A549 (cell line): Measurements from ENCODE around the gene BLOC1S4. TPM values are rescaled to one million over a fixed set of nuclear protein-coding genes. Genes with fewer than 3 reads are reported as not detected.

ENCODE experiments used
- ATAC-seq, 2 experiments: fragments of 200-7000 bp in 1 of 2; fragments of >200 bp in 1 of 2; cut with Nextera tagmentation in 1 of 2; cut with Tn5 transposase in 1 of 2; 3 replicates each; pipeline versions ENCODE4 v1.8.0 to v1.9.1; 2018 to 2020; ENCODE audit warnings: mild to moderate bottlenecking in 1 of 2, moderate library complexity in 1 of 2
- CTCF ChIA-PET: fragments of 300-600 bp; sonication (Branson Sonifier 250); formaldehyde crosslinking; extraction: SDS; loops from one replicate; lab custom pipeline; 2021; ENCODE audit warnings: antibody characterized with exemption, inconsistent platforms; lab: Yijun Ruan, JAX
- POLR2A ChIA-PET: fragments of 350-600 bp; formaldehyde crosslinking; extraction: SDS; loops from one replicate; lab custom pipeline; 2021; ENCODE audit warnings: antibody characterized with exemption, inconsistent platforms; lab: Yijun Ruan, JAX
- DNase-seq, 2 experiments: peaks; one replicate each; pipeline versions ENCODE4 v3.0.0 to v3.0.0-alpha.2; 2011 to 2016; ENCODE audit warnings: low read depth in 1 of 2, low spot score in 1 of 2
- FAIRE-seq: peaks from 2 replicates; lab custom pipeline; 2011; peaks lifted over from hg19 to GRCh38; lab: Jason Lieb, UNC
- H3K27ac ChIP-seq, 2 experiments: fragments of >200 bp; sonication (Bioruptor Twin); formaldehyde crosslinking; 3 replicates each; pipeline ENCODE4 v1.5.1; 2016 to 2017
- H3K4me1 ChIP-seq: fragments of >200 bp; sonication (Bioruptor Twin); formaldehyde crosslinking; 3 replicates; pipeline ENCODE4 v1.6.1; 2016
- H3K4me2 ChIP-seq: fragments of >200 bp; sonication (Bioruptor Twin); formaldehyde crosslinking; 3 replicates; pipeline ENCODE4 v1.6.1; 2016
- H3K4me3 ChIP-seq: fragments of >200 bp; sonication (Bioruptor Twin); formaldehyde crosslinking; 3 replicates; pipeline ENCODE4 v1.5.1; 2016
- H3K9me3 ChIP-seq: fragments of >200 bp; sonication (Bioruptor Twin); formaldehyde crosslinking; 3 replicates; pipeline ENCODE4 v1.6.1; 2016
- BHLHE40 ChIP-seq: IDR thresholded peaks from 2 replicates; pipeline ENCODE4 v1.6.1; 2012; ENCODE audit warnings: low read depth, low read length, inconsistent platforms
- CHD2 ChIP-seq: fragments of 150-350 bp; IDR thresholded peaks from 2 replicates; pipeline ENCODE4 v1.6.1; 2014; ENCODE audit warnings: low read length; ENCODE audit not compliant: partially characterized antibody
- EHF ChIP-seq: fragments of 250-450 bp; sonication (Bioruptor Pico); IDR thresholded peaks from 2 replicates; pipeline ENCODE4 v1.5.0; 2020; ENCODE audit warnings: mild to moderate bottlenecking
- EHMT2 ChIP-seq: fragments of 200-600 bp; sonication (generic); IDR thresholded peaks from 2 replicates; pipeline ENCODE4 v1.6.1; 2016; ENCODE audit warnings: antibody characterized with exemption, low read depth, mild to moderate bottlenecking, moderate library complexity
- EP300 ChIP-seq, 2 experiments: fragments of >200 bp; sonication (Bioruptor Twin); formaldehyde crosslinking; IDR thresholded peaks; 2 replicates in 1 of 2; 3 replicates in 1 of 2; pipeline ENCODE4 v1.6.1; 2016 to 2017
- FOSB ChIP-seq: fragments of 250-450 bp; sonication (Bioruptor Pico); IDR thresholded peaks from 2 replicates; pipeline ENCODE4 v1.5.0; 2020; ENCODE audit warnings: mild to moderate bottlenecking, moderate library complexity
- HDAC2 ChIP-seq: fragments of 200-600 bp; sonication (generic); IDR thresholded peaks from 2 replicates; pipeline ENCODE4 v1.6.1; 2016
- HMGXB4 ChIP-seq: fragments of 250-450 bp; sonication (Bioruptor Pico); IDR thresholded peaks from 2 replicates; pipeline ENCODE4 v1.5.0; 2021; ENCODE audit warnings: mild to moderate bottlenecking, moderate library complexity, borderline replicate concordance
- HOXA7 ChIP-seq: fragments of 250-450 bp; sonication (Bioruptor Pico); IDR thresholded peaks from 2 replicates; pipeline ENCODE4 v1.5.0; 2020; ENCODE audit warnings: mild to moderate bottlenecking, moderate library complexity
- KDM5A ChIP-seq: fragments of 200-600 bp; sonication (generic); IDR thresholded peaks from 2 replicates; pipeline ENCODE4 v1.6.1; 2016; ENCODE audit warnings: antibody characterized with exemption, mild to moderate bottlenecking
- MYC ChIP-seq: IDR thresholded peaks from 2 replicates; pipeline ENCODE4 v1.6.1; 2012; ENCODE audit warnings: mild to moderate bottlenecking, inconsistent platforms, low read length, improper control_type of control experiment, borderline replicate concordance
- NPAS2 ChIP-seq: fragments of 250-450 bp; sonication (Bioruptor Pico); IDR thresholded peaks from 2 replicates; pipeline ENCODE4 v1.8.0; 2022; ENCODE audit warnings: mild to moderate bottlenecking, moderate library complexity, borderline replicate concordance
- RARB ChIP-seq: fragments of 250-450 bp; sonication (Bioruptor Pico); IDR thresholded peaks from 2 replicates; pipeline ENCODE4 v1.8.0; 2021; ENCODE audit warnings: mild to moderate bottlenecking, moderate library complexity
- TP53 ChIP-seq: fragments of 250-450 bp; sonication (Bioruptor Pico); IDR thresholded peaks from 2 replicates; pipeline ENCODE4 v1.5.0; 2021; ENCODE audit warnings: mild to moderate bottlenecking, moderate library complexity
- USF2 ChIP-seq: fragments of 450-650 bp; IDR thresholded peaks from 2 replicates; pipeline ENCODE4 v1.6.1; 2014; ENCODE audit warnings: antibody characterized with exemption
- ZSCAN20 ChIP-seq: fragments of 250-450 bp; sonication (Bioruptor Pico); IDR thresholded peaks from 2 replicates; pipeline ENCODE4 v1.8.0; 2022; ENCODE audit warnings: mild to moderate bottlenecking, moderate library complexity
- WGBS: methylation state at CpG from one replicate; pipeline ENCODE4 v1.1.6; 2017; ENCODE audit errors: missing lambda C conversion rate; 5-methylcytosine and 5-hydroxymethylcytosine counted together
- polyA plus RNA-seq, 4 experiments: library from polyadenylated mRNA; depleted of rRNA in 3 of 4; stranded (reverse); fragments of >200 nt; fragmentation: RNase III in 1 of 4; extraction: RNeasy Plus Mini Kit Qiagen cat#74134 plus additional on column Dnase treatment in 1 of 4; gene quantifications; 2 replicates in 3 of 4; 3 replicates in 1 of 4; pipeline ENCODE4 v1.2.3, GENCODE V29; 2011 to 2017
- TF ChIP-seq, protein P1 (sequence below): fragments of 200-600 bp; sonication (generic); IDR thresholded peaks from 2 replicates; pipeline ENCODE4 v1.6.1; 2016; ENCODE audit warnings: antibody characterized with exemption, mild to moderate bottlenecking, moderate library complexity
- TF ChIP-seq, protein P2 (sequence below): fragments of >200 bp; sonication (Bioruptor Twin); formaldehyde crosslinking; IDR thresholded peaks from 3 replicates; pipeline ENCODE4 v1.6.1; 2016

Gene BLOC1S4
- polyA plus RNA-seq, 2 of the 4 experiments (the other 2 are of a cell fraction), result 13.2 to 13.9 TPM

DNA sequence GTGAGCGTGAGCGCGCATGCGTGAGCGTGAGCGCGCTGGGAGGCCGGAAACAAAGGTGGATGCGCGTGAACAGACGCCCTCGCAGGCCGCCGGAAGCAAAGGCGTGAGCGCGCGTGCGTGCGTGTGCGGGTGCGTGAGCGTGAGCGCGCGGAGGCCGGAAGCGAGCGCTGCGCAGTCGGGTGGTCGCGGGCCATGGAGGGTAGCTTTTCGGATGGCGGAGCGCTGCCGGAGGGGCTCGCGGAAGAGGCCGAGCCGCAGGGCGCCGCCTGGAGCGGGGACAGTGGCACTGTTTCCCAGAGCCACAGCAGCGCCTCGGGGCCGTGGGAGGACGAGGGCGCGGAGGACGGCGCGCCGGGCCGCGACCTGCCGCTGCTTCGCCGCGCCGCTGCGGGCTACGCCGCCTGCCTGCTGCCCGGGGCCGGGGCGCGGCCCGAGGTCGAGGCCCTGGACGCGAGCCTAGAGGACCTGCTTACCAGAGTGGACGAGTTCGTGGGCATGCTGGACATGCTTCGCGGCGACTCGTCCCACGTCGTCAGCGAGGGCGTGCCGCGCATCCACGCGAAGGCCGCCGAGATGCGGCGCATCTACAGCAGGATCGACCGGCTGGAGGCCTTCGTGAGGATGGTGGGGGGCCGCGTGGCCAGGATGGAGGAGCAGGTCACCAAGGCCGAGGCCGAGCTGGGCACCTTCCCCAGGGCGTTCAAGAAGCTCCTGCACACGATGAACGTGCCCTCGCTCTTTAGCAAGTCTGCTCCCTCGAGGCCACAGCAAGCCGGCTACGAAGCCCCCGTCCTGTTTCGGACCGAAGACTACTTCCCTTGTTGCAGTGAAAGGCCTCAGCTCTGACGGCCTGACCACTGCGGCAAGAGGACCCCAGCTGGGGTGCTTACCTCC, at the start of gene BLOC1S4 (continued):
- TF ChIP-seq TP53 (CRISPR knock-in tag) (peak; percentile 73; the same call in 1 of the 2 replicates), MYC (0 out of 2 replicates have a peak, but pooled peaks have one; percentile 34)

DNA sequence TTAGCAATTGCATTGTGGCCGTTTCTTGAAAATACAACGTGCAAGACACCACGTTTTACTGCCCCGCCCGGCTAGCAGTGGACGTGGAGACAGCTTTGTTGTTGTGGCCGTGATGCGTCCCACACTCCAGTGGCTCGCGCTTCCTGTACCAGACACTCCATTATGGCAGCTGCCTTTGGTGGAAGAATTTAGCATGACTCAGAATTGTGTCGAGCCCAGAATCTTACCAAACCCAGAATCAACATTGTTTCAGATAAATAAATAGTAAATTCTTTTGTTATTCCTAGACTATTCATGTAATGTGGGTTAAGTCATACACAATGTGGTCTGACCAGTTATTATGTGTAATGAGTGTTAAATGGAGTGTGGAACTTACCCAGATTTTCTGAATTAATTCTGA, 47.6 kb upstream of the BLOC1S4 start:
- Histone ChIP-seq H3K27ac (no peak overlapping the region), H3K4me2 (no peak overlapping the region), H3K4me3 (no peak overlapping the region), H3K4me1 (peaks cover 7% of the 10 kb centered on the region; the same call in 2 of the 3 replicates), H3K9me3 (no peaks in the 10 kb centered on the region)
- DNase-seq (no peak), FAIRE-seq (no peak), ATAC-seq (no peak)
- ChIA-PET POLR2A (no interaction called here), CTCF (interaction anchor here (0.6 to 1.0 kb wide), 2 partner anchors 82 to 402 kb away, joined by 3 to 4 read pairs; no protein-coding TSS in a partner anchor)
- WGBS, result 65% methylated on average over 11 of the region's 11 CpGs
- TF ChIP-seq, protein P1, sequence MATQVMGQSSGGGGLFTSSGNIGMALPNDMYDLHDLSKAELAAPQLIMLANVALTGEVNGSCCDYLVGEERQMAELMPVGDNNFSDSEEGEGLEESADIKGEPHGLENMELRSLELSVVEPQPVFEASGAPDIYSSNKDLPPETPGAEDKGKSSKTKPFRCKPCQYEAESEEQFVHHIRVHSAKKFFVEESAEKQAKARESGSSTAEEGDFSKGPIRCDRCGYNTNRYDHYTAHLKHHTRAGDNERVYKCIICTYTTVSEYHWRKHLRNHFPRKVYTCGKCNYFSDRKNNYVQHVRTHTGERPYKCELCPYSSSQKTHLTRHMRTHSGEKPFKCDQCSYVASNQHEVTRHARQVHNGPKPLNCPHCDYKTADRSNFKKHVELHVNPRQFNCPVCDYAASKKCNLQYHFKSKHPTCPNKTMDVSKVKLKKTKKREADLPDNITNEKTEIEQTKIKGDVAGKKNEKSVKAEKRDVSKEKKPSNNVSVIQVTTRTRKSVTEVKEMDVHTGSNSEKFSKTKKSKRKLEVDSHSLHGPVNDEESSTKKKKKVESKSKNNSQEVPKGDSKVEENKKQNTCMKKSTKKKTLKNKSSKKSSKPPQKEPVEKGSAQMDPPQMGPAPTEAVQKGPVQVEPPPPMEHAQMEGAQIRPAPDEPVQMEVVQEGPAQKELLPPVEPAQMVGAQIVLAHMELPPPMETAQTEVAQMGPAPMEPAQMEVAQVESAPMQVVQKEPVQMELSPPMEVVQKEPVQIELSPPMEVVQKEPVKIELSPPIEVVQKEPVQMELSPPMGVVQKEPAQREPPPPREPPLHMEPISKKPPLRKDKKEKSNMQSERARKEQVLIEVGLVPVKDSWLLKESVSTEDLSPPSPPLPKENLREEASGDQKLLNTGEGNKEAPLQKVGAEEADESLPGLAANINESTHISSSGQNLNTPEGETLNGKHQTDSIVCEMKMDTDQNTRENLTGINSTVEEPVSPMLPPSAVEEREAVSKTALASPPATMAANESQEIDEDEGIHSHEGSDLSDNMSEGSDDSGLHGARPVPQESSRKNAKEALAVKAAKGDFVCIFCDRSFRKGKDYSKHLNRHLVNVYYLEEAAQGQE, result no peak
- no peak for TF ChIP-seq HDAC2
- TF ChIP-seq USF2, result no peak
- no peak for TF ChIP-seq RARB (CRISPR knock-in tag)
- TF ChIP-seq FOSB, result no peak
- TF ChIP-seq EP300 (IDR thresholded peaks at IDR 0.05), result no peak
- no peak for TF ChIP-seq MYC
- TF ChIP-seq ZSCAN20 (CRISPR knock-in tag), result no peak
- no peak for TF ChIP-seq EHMT2
- TF ChIP-seq EHF (CRISPR knock-in tag), result no peak
- TF ChIP-seq KDM5A, result no peak
- no peak for TF ChIP-seq NPAS2 (CRISPR knock-in tag)
- no peak for TF ChIP-seq HMGXB4 (CRISPR knock-in tag)
- TF ChIP-seq HOXA7 (CRISPR knock-in tag), result no peak
- TF ChIP-seq, protein P2, sequence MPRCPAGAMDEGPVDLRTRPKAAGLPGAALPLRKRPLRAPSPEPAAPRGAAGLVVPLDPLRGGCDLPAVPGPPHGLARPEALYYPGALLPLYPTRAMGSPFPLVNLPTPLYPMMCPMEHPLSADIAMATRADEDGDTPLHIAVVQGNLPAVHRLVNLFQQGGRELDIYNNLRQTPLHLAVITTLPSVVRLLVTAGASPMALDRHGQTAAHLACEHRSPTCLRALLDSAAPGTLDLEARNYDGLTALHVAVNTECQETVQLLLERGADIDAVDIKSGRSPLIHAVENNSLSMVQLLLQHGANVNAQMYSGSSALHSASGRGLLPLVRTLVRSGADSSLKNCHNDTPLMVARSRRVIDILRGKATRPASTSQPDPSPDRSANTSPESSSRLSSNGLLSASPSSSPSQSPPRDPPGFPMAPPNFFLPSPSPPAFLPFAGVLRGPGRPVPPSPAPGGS, result no peak
- TF ChIP-seq CHD2, result no peak
- no peak for TF ChIP-seq BHLHE40
